ENCODE data around the gene HECTD4.

DNA sequence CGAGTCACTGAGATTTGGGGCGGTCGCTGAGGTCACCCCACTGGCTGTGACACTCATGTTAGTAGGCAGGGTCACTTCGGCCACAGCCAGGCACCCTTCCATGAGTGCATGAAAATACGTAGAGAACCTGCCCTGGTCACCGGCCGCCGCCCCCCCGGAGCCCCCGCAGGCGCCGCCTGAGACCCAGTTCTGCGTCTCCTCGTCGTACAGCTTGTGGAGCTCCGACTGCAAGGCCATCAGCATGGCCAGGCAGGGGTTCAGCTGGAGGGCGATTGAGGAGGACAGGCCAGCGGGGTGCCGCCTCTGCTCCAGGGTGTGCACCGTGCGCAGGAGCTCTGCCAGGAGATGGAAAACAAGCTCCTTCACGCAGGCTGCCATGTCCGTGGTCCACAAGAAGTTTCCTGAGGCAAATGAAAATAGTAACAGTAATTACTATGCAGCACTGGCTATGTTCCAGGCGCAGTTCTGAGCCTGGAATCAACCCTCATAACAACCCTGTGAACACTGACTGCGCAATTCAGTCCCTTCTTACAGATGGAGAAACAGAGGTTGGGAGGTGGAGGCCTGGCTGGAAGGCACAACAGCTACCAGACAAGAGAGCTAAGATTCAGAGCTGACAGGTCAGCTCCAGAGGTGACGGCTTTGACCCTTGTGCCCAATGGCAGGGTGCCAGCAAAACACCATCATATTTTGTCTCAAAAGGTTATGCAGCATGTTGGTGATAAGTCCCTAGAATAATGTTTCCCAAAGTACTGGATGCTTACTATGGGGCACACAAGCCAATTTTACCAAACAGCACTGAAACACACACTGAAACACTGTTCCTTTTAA lies 196.9 kb downstream of the HECTD4 start:
- TF ChIP-seq, protein P1, sequence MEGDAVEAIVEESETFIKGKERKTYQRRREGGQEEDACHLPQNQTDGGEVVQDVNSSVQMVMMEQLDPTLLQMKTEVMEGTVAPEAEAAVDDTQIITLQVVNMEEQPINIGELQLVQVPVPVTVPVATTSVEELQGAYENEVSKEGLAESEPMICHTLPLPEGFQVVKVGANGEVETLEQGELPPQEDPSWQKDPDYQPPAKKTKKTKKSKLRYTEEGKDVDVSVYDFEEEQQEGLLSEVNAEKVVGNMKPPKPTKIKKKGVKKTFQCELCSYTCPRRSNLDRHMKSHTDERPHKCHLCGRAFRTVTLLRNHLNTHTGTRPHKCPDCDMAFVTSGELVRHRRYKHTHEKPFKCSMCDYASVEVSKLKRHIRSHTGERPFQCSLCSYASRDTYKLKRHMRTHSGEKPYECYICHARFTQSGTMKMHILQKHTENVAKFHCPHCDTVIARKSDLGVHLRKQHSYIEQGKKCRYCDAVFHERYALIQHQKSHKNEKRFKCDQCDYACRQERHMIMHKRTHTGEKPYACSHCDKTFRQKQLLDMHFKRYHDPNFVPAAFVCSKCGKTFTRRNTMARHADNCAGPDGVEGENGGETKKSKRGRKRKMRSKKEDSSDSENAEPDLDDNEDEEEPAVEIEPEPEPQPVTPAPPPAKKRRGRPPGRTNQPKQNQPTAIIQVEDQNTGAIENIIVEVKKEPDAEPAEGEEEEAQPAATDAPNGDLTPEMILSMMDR (IDR thresholded peaks at IDR 0.05) = no peak
- TF ChIP-seq POLR2AphosphoS5 (IDR thresholded peaks at IDR 0.05; ENCODE audit: low read depth, low read length) (no peak), TCF7L2 (IDR thresholded peaks at IDR 0.05; ENCODE audit: low read depth, low read length) (no peak), SIN3A (IDR thresholded peaks at IDR 0.05; ENCODE audit: borderline replicate concordance, insufficient read depth, low read depth, low read length) (no peak)
- TF ChIP-seq, protein P2, sequence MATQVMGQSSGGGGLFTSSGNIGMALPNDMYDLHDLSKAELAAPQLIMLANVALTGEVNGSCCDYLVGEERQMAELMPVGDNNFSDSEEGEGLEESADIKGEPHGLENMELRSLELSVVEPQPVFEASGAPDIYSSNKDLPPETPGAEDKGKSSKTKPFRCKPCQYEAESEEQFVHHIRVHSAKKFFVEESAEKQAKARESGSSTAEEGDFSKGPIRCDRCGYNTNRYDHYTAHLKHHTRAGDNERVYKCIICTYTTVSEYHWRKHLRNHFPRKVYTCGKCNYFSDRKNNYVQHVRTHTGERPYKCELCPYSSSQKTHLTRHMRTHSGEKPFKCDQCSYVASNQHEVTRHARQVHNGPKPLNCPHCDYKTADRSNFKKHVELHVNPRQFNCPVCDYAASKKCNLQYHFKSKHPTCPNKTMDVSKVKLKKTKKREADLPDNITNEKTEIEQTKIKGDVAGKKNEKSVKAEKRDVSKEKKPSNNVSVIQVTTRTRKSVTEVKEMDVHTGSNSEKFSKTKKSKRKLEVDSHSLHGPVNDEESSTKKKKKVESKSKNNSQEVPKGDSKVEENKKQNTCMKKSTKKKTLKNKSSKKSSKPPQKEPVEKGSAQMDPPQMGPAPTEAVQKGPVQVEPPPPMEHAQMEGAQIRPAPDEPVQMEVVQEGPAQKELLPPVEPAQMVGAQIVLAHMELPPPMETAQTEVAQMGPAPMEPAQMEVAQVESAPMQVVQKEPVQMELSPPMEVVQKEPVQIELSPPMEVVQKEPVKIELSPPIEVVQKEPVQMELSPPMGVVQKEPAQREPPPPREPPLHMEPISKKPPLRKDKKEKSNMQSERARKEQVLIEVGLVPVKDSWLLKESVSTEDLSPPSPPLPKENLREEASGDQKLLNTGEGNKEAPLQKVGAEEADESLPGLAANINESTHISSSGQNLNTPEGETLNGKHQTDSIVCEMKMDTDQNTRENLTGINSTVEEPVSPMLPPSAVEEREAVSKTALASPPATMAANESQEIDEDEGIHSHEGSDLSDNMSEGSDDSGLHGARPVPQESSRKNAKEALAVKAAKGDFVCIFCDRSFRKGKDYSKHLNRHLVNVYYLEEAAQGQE (IDR thresholded peaks at IDR 0.05; ENCODE audit: insufficient read depth in 1 of 2, low read depth in 2 of 2, low read length in 1 of 2) = no peak

Data from Panc1 (cell line).